H1 (cell line): ENCODE data around the gene ESR1. TPM values are rescaled to one million over a fixed set of nuclear protein-coding genes. Genes with fewer than 3 reads are reported as not detected.

Experiments
- CTCF ChIA-PET: fragments of 300-600 bp; sonication (Branson Sonifier 250); formaldehyde crosslinking; loops from one replicate; lab custom pipeline; 2021; ENCODE audit not compliant: partially characterized antibody; lab: Charles Lee
- POLR2A ChIA-PET: fragments of 300-600 bp; sonication (Branson Sonifier 250); formaldehyde crosslinking; loops from one replicate; lab custom pipeline; 2021; ENCODE audit warnings: inconsistent platforms; ENCODE audit not compliant: partially characterized antibody; lab: Charles Lee
- DNase-seq, 2 experiments: peaks; one replicate each; pipeline versions ENCODE4 v3.0.0 to v3.0.0-alpha.2; 2010 to 2022; ENCODE audit warnings: low spot score in 2 of 2, low read depth in 1 of 2, mixed read lengths in 1 of 2
- FAIRE-seq: peaks from 2 replicates; lab custom pipeline; 2011; peaks lifted over from hg19 to GRCh38; lab: Jason Lieb, UNC
- H2AFZ ChIP-seq: 2 replicates; pipeline ENCODE4 v1.8.1; 2012; ENCODE audit warnings: low read length, inconsistent platforms
- H2AK5ac ChIP-seq: 2 replicates; pipeline ENCODE4 v1.6.1; 2013; ENCODE audit warnings: low read depth, low read length
- H2BK120ac ChIP-seq: replicated peaks from 2 replicates; pipeline ENCODE3; 2013; ENCODE audit warnings: low read depth, low read length, inconsistent platforms
- H2BK12ac ChIP-seq: 2 replicates; pipeline ENCODE4 v1.6.1; 2013; ENCODE audit warnings: low read depth, low read length
- H2BK15ac ChIP-seq: 2 replicates; pipeline ENCODE4 v1.6.1; 2013; ENCODE audit warnings: low read length
- H2BK20ac ChIP-seq: 2 replicates; pipeline ENCODE4 v1.6.1; 2013; ENCODE audit warnings: low read length
- H2BK5ac ChIP-seq: 2 replicates; pipeline ENCODE4 v1.6.1; 2013; ENCODE audit warnings: low read depth, low read length
- H3K14ac ChIP-seq: 2 replicates; pipeline ENCODE4 v1.6.1; 2013; ENCODE audit warnings: inconsistent platforms; ENCODE audit not compliant: insufficient read length
- H3K18ac ChIP-seq: 2 replicates; pipeline ENCODE4 v1.6.1; 2013; ENCODE audit warnings: low read length; ENCODE audit errors: extremely low read depth
- H3K23ac ChIP-seq: 2 replicates; pipeline ENCODE4 v1.6.1; 2013; ENCODE audit warnings: inconsistent platforms; ENCODE audit not compliant: insufficient read length
- H3K23me2 ChIP-seq: 2 replicates; pipeline ENCODE4 v1.6.1; 2013; ENCODE audit warnings: low read depth, low read length
- H3K27ac ChIP-seq: 2 replicates; pipeline ENCODE4 v1.6.1; 2011; ENCODE audit warnings: low read depth, low read length, inconsistent platforms
- H3K27me3 ChIP-seq, 4 experiments: replicated peaks in 1 of 4; 1 replicate in 1 of 4; 2 replicates in 3 of 4; pipeline versions ENCODE4 v1.6.1 to v1.8.1; 2011 to 2013; ENCODE audit warnings: low read length in 3 of 4, mild to moderate bottlenecking in 3 of 4, inconsistent platforms in 2 of 4, mixed read lengths in 2 of 4, moderate library complexity in 1 of 4; ENCODE audit not compliant: control insufficient read depth in 3 of 4, insufficient read depth in 3 of 4; ENCODE audit errors: extremely low read depth in 1 of 4
- H3K36me3 ChIP-seq, 4 experiments: 2 replicates each; pipeline versions ENCODE4 v1.6.1 to v1.8.1; 2011 to 2013; ENCODE audit warnings: mild to moderate bottlenecking in 4 of 4, low read length in 3 of 4, moderate library complexity in 2 of 4, control low read depth in 1 of 4, inconsistent platforms in 1 of 4; ENCODE audit not compliant: insufficient read depth in 4 of 4, control insufficient read depth in 2 of 4
- H3K4ac ChIP-seq: replicated peaks from 2 replicates; pipeline ENCODE3; 2013; ENCODE audit warnings: low read length, low read depth, mixed read lengths, inconsistent platforms; ENCODE audit not compliant: insufficient read length
- H3K4me1 ChIP-seq, 4 experiments: replicated peaks in 1 of 4; 1 replicate in 1 of 4; 2 replicates in 3 of 4; pipeline versions ENCODE4 v1.6.1 to v1.8.1; 2011 to 2013; ENCODE audit warnings: low read length in 3 of 4, inconsistent platforms in 2 of 4, mixed read lengths in 1 of 4; ENCODE audit not compliant: insufficient read depth in 4 of 4, control insufficient read depth in 3 of 4
- H3K4me2 ChIP-seq, 2 experiments: 2 replicates each; pipeline versions ENCODE4 v1.6.1 to v1.8.1; 2011 to 2013; ENCODE audit warnings: low read depth in 2 of 2, low read length in 2 of 2, control low read depth in 1 of 2, inconsistent platforms in 1 of 2, mild to moderate bottlenecking in 1 of 2; ENCODE audit not compliant: insufficient read depth in 1 of 2
- H3K4me3 ChIP-seq, 4 experiments: fragments of 200-600, 300-600 bp in 1 of 4; sonication (generic), shearing (Covaris generic), sonication (Bioruptor Twin) in 1 of 4; 2 replicates each; pipeline versions ENCODE4 v1.5.1 to v1.8.1; 2011 to 2016; ENCODE audit warnings: low read length in 4 of 4, low read depth in 3 of 4, control low read depth in 2 of 4, inconsistent platforms in 2 of 4, mild to moderate bottlenecking in 2 of 4, mixed read lengths in 1 of 4, moderate library complexity in 1 of 4; ENCODE audit not compliant: insufficient read depth in 2 of 4; ENCODE audit errors: extremely low read depth in 1 of 4
- H3K56ac ChIP-seq: replicated peaks from 2 replicates; pipeline ENCODE3; 2013; ENCODE audit warnings: low read depth, mild to moderate bottlenecking, mixed read lengths, low read length, inconsistent platforms; ENCODE audit not compliant: insufficient read length
- H3K79me1 ChIP-seq: 2 replicates; pipeline ENCODE4 v1.6.1; 2013; ENCODE audit warnings: low read depth, low read length, control low read depth
- H3K79me2 ChIP-seq, 2 experiments: 2 replicates each; pipeline versions ENCODE4 v1.6.1 to v1.8.1; 2012 to 2013; ENCODE audit warnings: low read length in 2 of 2, mild to moderate bottlenecking in 2 of 2, inconsistent platforms in 1 of 2; ENCODE audit not compliant: insufficient read depth in 2 of 2, control insufficient read depth in 1 of 2
- H3K9ac ChIP-seq, 4 experiments: replicated peaks in 1 of 4; 1 replicate in 1 of 4; 2 replicates in 3 of 4; pipeline versions ENCODE4 v1.6.1 to v1.8.1; 2011 to 2013; ENCODE audit warnings: low read depth in 3 of 4, low read length in 3 of 4, control low read depth in 2 of 4, mild to moderate bottlenecking in 2 of 4, moderate library complexity in 2 of 4, inconsistent platforms in 1 of 4; ENCODE audit errors: extremely low read depth in 1 of 4
- H3K9me3 ChIP-seq, 2 experiments: 2 replicates each; pipeline versions ENCODE4 v1.6.1 to v1.8.1; 2012 to 2013; ENCODE audit warnings: mild to moderate bottlenecking in 2 of 2, moderate library complexity in 2 of 2, control low read depth in 1 of 2, inconsistent platforms in 1 of 2, low read depth in 1 of 2, low read length in 1 of 2, mixed read lengths in 1 of 2; ENCODE audit not compliant: insufficient read depth in 2 of 2
- H4K20me1 ChIP-seq, 2 experiments: replicated peaks in 1 of 2; 2 replicates each; pipeline versions ENCODE3 to v1.8.1; 2011 to 2013; ENCODE audit warnings: inconsistent platforms in 2 of 2, low read length in 2 of 2, mild to moderate bottlenecking in 1 of 2; ENCODE audit not compliant: insufficient read depth in 2 of 2, control insufficient read depth in 1 of 2
- H4K5ac ChIP-seq: 2 replicates; pipeline ENCODE4 v1.6.1; 2013; ENCODE audit warnings: low read length, low read depth, mixed read lengths, inconsistent platforms; ENCODE audit not compliant: insufficient read length
- H4K8ac ChIP-seq: 2 replicates; pipeline ENCODE4 v1.8.0; 2013; ENCODE audit warnings: mild to moderate bottlenecking, moderate library complexity, low read length, inconsistent platforms; ENCODE audit not compliant: insufficient read depth; ENCODE audit errors: extremely low read depth
- H4K91ac ChIP-seq: replicated peaks from 2 replicates; pipeline ENCODE3; 2013; ENCODE audit warnings: low read length, mixed read lengths, inconsistent platforms; ENCODE audit not compliant: insufficient read length
- ASH2L ChIP-seq: fragments of 200-600, 300-600 bp; sonication (generic); IDR thresholded peaks from one replicate; pipeline ENCODE4 v1.7.1; 2017; ENCODE audit warnings: low read length
- CBX8 ChIP-seq: fragments of 300-800, 300-1000 bp; sonication (generic); IDR thresholded peaks from 2 replicates; pipeline ENCODE4 v1.7.1; 2016; ENCODE audit warnings: low read depth, low read length, borderline replicate concordance
- CHD2 ChIP-seq: IDR thresholded peaks from 2 replicates; pipeline ENCODE4 v1.6.1; 2012; ENCODE audit warnings: low read length, improper control_type of control experiment
- CREB1 ChIP-seq: IDR thresholded peaks from 2 replicates; pipeline ENCODE4 v1.6.1; 2012; ENCODE audit warnings: inconsistent platforms
- GABPA ChIP-seq: IDR thresholded peaks from 2 replicates; pipeline ENCODE4 v1.6.1; 2011; ENCODE audit warnings: mild to moderate bottlenecking, low read length, moderate library complexity, borderline replicate concordance; ENCODE audit not compliant: insufficient read depth
- GTF2F1 ChIP-seq: IDR thresholded peaks from 2 replicates; pipeline ENCODE4 v1.6.1; 2012; ENCODE audit warnings: low read depth, low read length, improper control_type of control experiment, borderline replicate concordance
- SAP30 ChIP-seq: fragments of 300-600 bp; sonication (generic); IDR thresholded peaks from 2 replicates; pipeline ENCODE4 v1.7.1; 2012; ENCODE audit warnings: low read length, moderate library complexity, mild to moderate bottlenecking, inconsistent platforms; ENCODE audit not compliant: insufficient read depth, insufficient replicate concordance
- SIRT6 ChIP-seq: IDR thresholded peaks from one replicate; pipeline ENCODE4 v1.7.1; 2012; ENCODE audit warnings: low read length, inconsistent platforms
- SP2 ChIP-seq: IDR thresholded peaks from 2 replicates; pipeline ENCODE4 v1.6.1; 2012; ENCODE audit warnings: mild to moderate bottlenecking, low read length, inconsistent platforms
- SRF ChIP-seq: IDR thresholded peaks from 2 replicates; pipeline ENCODE4 v1.6.1; 2011; ENCODE audit warnings: mild to moderate bottlenecking, low read depth, low read length, moderate library complexity
- TBP ChIP-seq: IDR thresholded peaks from 2 replicates; pipeline ENCODE4 v1.6.1; 2011; ENCODE audit warnings: low read depth, low read length, improper control_type of control experiment
- WGBS, 2 experiments: shearing (Covaris generic) in 1 of 2; methylation state at CpG; one replicate each; pipeline versions ENCODE4 v1.1.6 to v1.1.7; 2013 to 2015; ENCODE audit warnings: low lambda C conversion rate in 2 of 2, mixed read lengths in 2 of 2, inconsistent platforms in 1 of 2, low coverage in 1 of 2, missing lambda C conversion rate in 1 of 2; ENCODE audit not compliant: insufficient replicate concordance in 2 of 2, insufficient coverage in 1 of 2, insufficient read length in 1 of 2; ENCODE audit errors: extremely low coverage in 1 of 2, missing lambda C conversion rate in 1 of 2; 5-methylcytosine and 5-hydroxymethylcytosine counted together
- polyA plus RNA-seq, 7 experiments: library from polyadenylated mRNA; depleted of rRNA in 3 of 7; stranded (reverse) in 5 of 7; unstranded in 2 of 7; fragments of >200 nt in 5 of 7; fragments of 200-250 nt in 2 of 7; gene quantifications; 1 replicate in 5 of 7; 2 replicates in 1 of 7; 4 replicates in 1 of 7; pipeline versions ENCODE4 v1.2.1 to v1.2.3, GENCODE V29; 2011 to 2013; ENCODE audit warnings: missing spikeins in 2 of 7, mixed read lengths in 2 of 7
- total RNA-seq: library from RNA; stranded (reverse); fragmentation: NEBNext Ultra II Directional; extraction: Animal tissue kit (Norgen Biotek cat#: 25700); gene quantifications from 2 replicates; pipeline ENCODE4 v1.2.1, GENCODE V29; 2021
- TF ChIP-seq, protein P1 (sequence below): IDR thresholded peaks from 2 replicates; pipeline ENCODE4 v1.6.1; 2012; ENCODE audit warnings: low read length, inconsistent platforms
- TF ChIP-seq, protein P2 (sequence below): IDR thresholded peaks from 2 replicates; pipeline ENCODE4 v1.6.1; 2012; ENCODE audit warnings: inconsistent platforms

The ESR1 gene
- total and polyA plus RNA-seq, 2 of the 8 experiments (the other 6 are each of a cell fraction or from before 2014, with no cell fraction given) = 0.03 to 0.17 TPM

DNA sequence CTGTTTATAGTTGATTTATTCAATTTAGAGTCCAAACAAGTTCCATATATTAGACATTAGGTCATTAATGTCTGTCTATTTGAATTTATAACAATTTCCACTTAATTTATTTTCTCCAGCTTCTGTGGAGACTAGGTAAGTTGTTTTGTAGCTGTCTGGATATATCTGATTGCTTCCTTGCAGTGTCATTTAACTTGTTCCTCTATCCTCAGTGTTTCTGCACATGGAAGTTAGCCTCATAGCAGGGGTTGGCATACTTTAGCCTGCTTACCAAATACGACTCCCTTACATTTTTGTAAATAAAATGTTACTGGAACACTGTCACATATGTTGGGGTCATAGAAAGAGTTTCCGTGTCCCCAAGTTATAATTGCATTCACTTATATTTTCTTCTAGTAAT lies 216.1 kb downstream of the ESR1 start:
- Histone ChIP-seq H4K20me1 (no peaks in the 10 kb centered on the region), H3K9ac (no peak overlapping the region), H2BK20ac (no peak overlapping the region), H3K27me3 (no peaks in the 10 kb centered on the region), H4K91ac (no peak overlapping the region), H3K14ac (no peak overlapping the region), H2BK12ac (no peak overlapping the region), H2AFZ (no peak overlapping the region), H3K79me1 (no peaks in the 10 kb centered on the region), H3K23ac (no peak overlapping the region), H2BK15ac (no peak overlapping the region), H4K8ac (no peak overlapping the region), H3K23me2 (no peaks in the 10 kb centered on the region), H3K18ac (no peak overlapping the region), H3K4me1 (no peaks in the 10 kb centered on the region), H2AK5ac (no peak overlapping the region), H3K27ac (no peak overlapping the region), H4K5ac (no peak overlapping the region), H3K9me3 (peaks cover 3 to 8% of the 10 kb centered on the region in 2 experiments; a peak in 1 of 4 replicates), H3K4me3 (no peak overlapping the region), H3K4ac (no peak overlapping the region), H3K36me3 (no peaks in the 10 kb centered on the region), H3K79me2 (no peaks in the 10 kb centered on the region), H2BK5ac (no peak overlapping the region), H2BK120ac (no peak overlapping the region), H3K4me2 (no peak overlapping the region), H3K56ac (no peak overlapping the region)
- ChIA-PET CTCF (no interaction called here), POLR2A (no interaction called here)
- no peak for DNase-seq
- no peak for FAIRE-seq
- TF ChIP-seq CBX8 = no peak
- TF ChIP-seq CREB1 = no peak
- no peak for TF ChIP-seq ASH2L
- TF ChIP-seq TBP = no peak
- no peak for TF ChIP-seq GTF2F1
- no peak for TF ChIP-seq SAP30
- no peak for TF ChIP-seq CHD2
- TF ChIP-seq SP2 = no peak
- TF ChIP-seq SRF = no peak
- TF ChIP-seq GABPA = no peak
- no peak for TF ChIP-seq SIRT6
- TF ChIP-seq, protein P1, sequence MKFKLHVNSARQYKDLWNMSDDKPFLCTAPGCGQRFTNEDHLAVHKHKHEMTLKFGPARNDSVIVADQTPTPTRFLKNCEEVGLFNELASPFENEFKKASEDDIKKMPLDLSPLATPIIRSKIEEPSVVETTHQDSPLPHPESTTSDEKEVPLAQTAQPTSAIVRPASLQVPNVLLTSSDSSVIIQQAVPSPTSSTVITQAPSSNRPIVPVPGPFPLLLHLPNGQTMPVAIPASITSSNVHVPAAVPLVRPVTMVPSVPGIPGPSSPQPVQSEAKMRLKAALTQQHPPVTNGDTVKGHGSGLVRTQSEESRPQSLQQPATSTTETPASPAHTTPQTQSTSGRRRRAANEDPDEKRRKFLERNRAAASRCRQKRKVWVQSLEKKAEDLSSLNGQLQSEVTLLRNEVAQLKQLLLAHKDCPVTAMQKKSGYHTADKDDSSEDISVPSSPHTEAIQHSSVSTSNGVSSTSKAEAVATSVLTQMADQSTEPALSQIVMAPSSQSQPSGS = no peak
- TF ChIP-seq, protein P2, sequence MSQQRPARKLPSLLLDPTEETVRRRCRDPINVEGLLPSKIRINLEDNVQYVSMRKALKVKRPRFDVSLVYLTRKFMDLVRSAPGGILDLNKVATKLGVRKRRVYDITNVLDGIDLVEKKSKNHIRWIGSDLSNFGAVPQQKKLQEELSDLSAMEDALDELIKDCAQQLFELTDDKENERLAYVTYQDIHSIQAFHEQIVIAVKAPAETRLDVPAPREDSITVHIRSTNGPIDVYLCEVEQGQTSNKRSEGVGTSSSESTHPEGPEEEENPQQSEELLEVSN = no peak
- 96% methylated on average over 2 of the region's 2 CpGs; no CpG with 5 or more reads in 1 of the 2 experiments for WGBS, 2 experiments
